Duodenal mucosa (tissue), 2 donors: ENCODE measurements around the gene KIF9.
"Not testable (repeated sequence)": the region's sequence is repeated elsewhere in the genome, so short reads cannot be mapped to it uniquely, and the experiment has no call there.

Experiments
- H3K27ac ChIP-seq: one replicate; pipeline ENCODE4 v1.7.0; 2013; ENCODE audit warnings: low read depth, low read length
- H3K27me3 ChIP-seq, 2 donors: one replicate each; pipeline ENCODE4 v1.7.0; 2013; ENCODE audit warnings: low read length in 2 of 2, control low read depth in 1 of 2; ENCODE audit not compliant: insufficient read depth in 2 of 2, control insufficient read depth in 1 of 2
- H3K36me3 ChIP-seq, 2 donors: one replicate each; pipeline ENCODE4 v1.7.0; 2013; ENCODE audit warnings: low read length in 2 of 2, control low read depth in 1 of 2; ENCODE audit not compliant: insufficient read depth in 2 of 2, control insufficient read depth in 1 of 2
- H3K4me1 ChIP-seq, 2 donors: one replicate each; pipeline ENCODE4 v1.7.0; 2013; ENCODE audit warnings: low read length in 2 of 2, control low read depth in 1 of 2; ENCODE audit not compliant: insufficient read depth in 2 of 2, control insufficient read depth in 1 of 2
- H3K4me3 ChIP-seq, 2 donors: one replicate each; pipeline ENCODE4 v1.7.0; 2013; ENCODE audit warnings: low read length in 2 of 2, low read depth in 1 of 2
- H3K9ac ChIP-seq, 2 donors: one replicate each; pipeline ENCODE4 v1.7.0; 2013; ENCODE audit warnings: low read length in 2 of 2, low read depth in 1 of 2
- H3K9me3 ChIP-seq, 2 donors: one replicate each; pipeline ENCODE4 v1.7.0; 2013; ENCODE audit warnings: low read length in 2 of 2, control low read depth in 1 of 2; ENCODE audit not compliant: control insufficient read depth in 1 of 2

Gene KIF9

GRCh38 chr3:47294392-47294791 is 11.8 kb upstream of the KIF9 start:
- H3K4me3 ChIP-seq = no peak overlapping the region
- no peaks in the 10 kb centered on the region for H3K27me3 ChIP-seq
- H3K9me3 ChIP-seq = no peaks in the 10 kb centered on the region
- H3K4me1 ChIP-seq = peaks cover 0 to 5% of the 10 kb centered on the region in 2 donors
- peaks cover 0 to 23% of the 10 kb centered on the region in 2 donors for H3K36me3 ChIP-seq
- no peak overlapping the region for H3K9ac ChIP-seq
- no peak overlapping the region for H3K27ac ChIP-seq

GRCh38 chr3:47293822-47294221 is 11.2 kb upstream of the KIF9 start:
- Histone ChIP-seq H3K36me3 (peaks cover 0 to 23% of the 10 kb centered on the region in 2 donors), H3K9ac (no peak overlapping the region), H3K27me3 (no peaks in the 10 kb centered on the region), H3K4me1 (peaks cover 0 to 5% of the 10 kb centered on the region in 2 donors), H3K27ac (no peak overlapping the region), H3K9me3 (no peaks in the 10 kb centered on the region), H3K4me3 (no peak overlapping the region)

GRCh38 chr3:47291754-47292420 is 9.3 kb upstream of the KIF9 start:
- H3K27ac ChIP-seq, H3K9me3 ChIP-seq, H3K9ac ChIP-seq, H3K4me3 ChIP-seq, H3K4me1 ChIP-seq, H3K27me3 ChIP-seq: not testable (repeated sequence)
- H3K36me3 ChIP-seq = peaks cover 0 to 30% of the 10 kb centered on the region in 2 donors

- Histone ChIP-seq H3K27ac (no peak overlapping the region), H3K4me1 (no peaks in the 10 kb centered on the region), H3K36me3 (peaks cover 0 to 30% of the 10 kb centered on the region in 2 donors), H3K9ac (no peak overlapping the region), H3K9me3 (no peaks in the 10 kb centered on the region), H3K27me3 (no peaks in the 10 kb centered on the region), H3K4me3 (no peak overlapping the region)
Observed at GRCh38 chr3:47291158-47291753, 8.7 kb upstream of the KIF9 start.

GRCh38 chr3:47288966-47289910 is 6.6 kb upstream of the KIF9 start:
- no peak overlapping the region for H3K4me3 ChIP-seq
- H3K9ac ChIP-seq = no peak overlapping the region
- no peaks in the 10 kb centered on the region for H3K9me3 ChIP-seq
- no peaks in the 10 kb centered on the region for H3K27me3 ChIP-seq
- H3K4me1 ChIP-seq = peaks cover 0 to 6% of the 10 kb centered on the region in 2 donors
- H3K36me3 ChIP-seq = peaks cover 0 to 23% of the 10 kb centered on the region in 2 donors
- H3K27ac ChIP-seq = no peak overlapping the region

- H3K9ac ChIP-seq = peak overlapping the region; percentile 83 to 93
- H3K27me3 ChIP-seq = no peaks in the 10 kb centered on the region
- H3K4me1 ChIP-seq = peaks cover 6 to 19% of the 10 kb centered on the region in 2 donors
- H3K27ac ChIP-seq = no peak overlapping the region
- peaks cover 0 to 10% of the 10 kb centered on the region in 2 donors for H3K36me3 ChIP-seq
- peak overlapping the region; percentile 89 to 96 for H3K4me3 ChIP-seq
- H3K9me3 ChIP-seq = no peaks in the 10 kb centered on the region
Observed at GRCh38 chr3:47283591-47284364, 1.2 kb upstream of the KIF9 start.

GRCh38 chr3:47283193-47283537 is 566 bp upstream of the KIF9 start:
- H3K4me3 ChIP-seq = peak overlapping the region; percentile 89 to 96
- peaks cover 0 to 8% of the 10 kb centered on the region in 2 donors for H3K36me3 ChIP-seq
- no peaks in the 10 kb centered on the region for H3K27me3 ChIP-seq
- peak overlapping the region; percentile 99 for H3K27ac ChIP-seq
- peak overlapping the region; percentile 83 to 93 for H3K9ac ChIP-seq
- peaks cover 6 to 19% of the 10 kb centered on the region in 2 donors for H3K4me1 ChIP-seq
- no peaks in the 10 kb centered on the region for H3K9me3 ChIP-seq

GRCh38 chr3:47280519-47280918 is 2.1 kb downstream of the KIF9 start:
- Histone ChIP-seq H3K27me3 (no peaks in the 10 kb centered on the region), H3K4me3 (no peak overlapping the region), H3K9ac (no peak overlapping the region), H3K27ac (no peak overlapping the region), H3K36me3 (peaks cover 0 to 5% of the 10 kb centered on the region in 2 donors), H3K9me3 (no peaks in the 10 kb centered on the region), H3K4me1 (peaks cover 6 to 19% of the 10 kb centered on the region in 2 donors)

GRCh38 chr3:47276558-47276957 is 6.0 kb downstream of the KIF9 start:
- no peak overlapping the region for H3K9ac ChIP-seq
- H3K27ac ChIP-seq = no peak overlapping the region
- H3K27me3 ChIP-seq = no peaks in the 10 kb centered on the region
- H3K36me3 ChIP-seq = peaks cover 4 to 6% of the 10 kb centered on the region in 2 donors
- no peak overlapping the region for H3K4me3 ChIP-seq
- H3K4me1 ChIP-seq = no peaks in the 10 kb centered on the region
- H3K9me3 ChIP-seq = no peaks in the 10 kb centered on the region
